IPS DF 6.9 (cell line): ENCODE measurements around the gene ACSL4.
"Not testable (repeated sequence)": the region's sequence is repeated elsewhere in the genome, so short reads cannot be mapped to it uniquely, and the experiment has no call there.

Source experiments
- DNase-seq: peaks from one replicate; pipeline ENCODE4 v3.0.0-alpha.2; 2013; ENCODE audit warnings: low read depth, low spot score
- H3K27ac ChIP-seq: one replicate; pipeline ENCODE4 v1.5.1; 2013; ENCODE audit warnings: low read length, control low read depth
- H3K27me3 ChIP-seq: 2 replicates; pipeline ENCODE4 v1.6.1; 2013; ENCODE audit warnings: mild to moderate bottlenecking, low read length; ENCODE audit not compliant: control insufficient read depth, insufficient read depth
- H3K36me3 ChIP-seq: 2 replicates; pipeline ENCODE4 v1.6.1; 2013; ENCODE audit warnings: low read length; ENCODE audit not compliant: control insufficient read depth, insufficient read depth
- H3K4me1 ChIP-seq: 2 replicates; pipeline ENCODE4 v1.6.1; 2013; ENCODE audit warnings: low read length; ENCODE audit not compliant: control insufficient read depth, insufficient read depth
- H3K4me3 ChIP-seq: 2 replicates; pipeline ENCODE4 v1.5.1; 2013; ENCODE audit warnings: mild to moderate bottlenecking, low read length
- H3K9me3 ChIP-seq: 2 replicates; pipeline ENCODE4 v1.6.1; 2013; ENCODE audit warnings: low read length, inconsistent platforms; ENCODE audit not compliant: control insufficient read depth, insufficient read depth
- WGBS: extraction: QIAGEN DNeasy Blood & Tissue Kit; methylation state at CpG from one replicate; pipeline ENCODE4 v1.1.7; 2013; ENCODE audit warnings: mixed read lengths, missing lambda C conversion rate; ENCODE audit not compliant: insufficient read length, insufficient coverage; 5-methylcytosine and 5-hydroxymethylcytosine counted together

The ACSL4 gene

DNA sequence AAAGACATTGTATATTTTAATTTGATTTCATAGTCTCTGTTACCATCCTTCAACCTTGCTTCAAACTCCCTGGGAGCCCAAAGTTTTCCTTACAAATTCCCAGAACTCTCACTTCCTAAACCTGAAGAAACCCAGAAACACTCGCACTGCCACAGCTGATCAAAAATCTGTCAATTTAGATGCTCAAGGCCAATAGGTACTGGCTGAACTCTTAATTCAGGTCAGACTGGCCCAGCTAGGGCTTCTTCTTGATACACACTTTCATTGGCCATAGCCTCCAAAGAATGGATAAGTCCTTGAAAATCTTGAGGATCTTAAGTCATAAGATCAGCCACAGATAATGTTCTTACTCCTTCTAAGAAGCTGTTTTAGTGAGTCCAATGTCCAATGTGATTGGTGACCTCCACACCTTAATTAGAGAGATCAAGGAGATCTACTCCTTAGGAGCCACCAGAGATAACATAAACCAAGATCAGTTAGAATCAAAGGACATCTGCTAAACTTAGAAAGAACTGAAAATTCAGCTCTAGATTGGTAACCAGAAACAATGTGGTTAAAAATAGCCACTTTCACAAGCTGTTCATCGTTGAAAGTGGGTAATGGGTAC is 51.5 kb downstream of the ACSL4 start:
- Histone ChIP-seq H3K36me3 (no peaks in the 10 kb centered on the region), H3K9me3 (no peaks in the 10 kb centered on the region), H3K27me3 (no peaks in the 10 kb centered on the region), H3K4me1 (no peaks in the 10 kb centered on the region), H3K27ac (no peak overlapping the region), H3K4me3 (no peak overlapping the region)
- no CpG with 5 or more reads among the region's 2 CpGs for WGBS
- DNase-seq: no peak

DNA sequence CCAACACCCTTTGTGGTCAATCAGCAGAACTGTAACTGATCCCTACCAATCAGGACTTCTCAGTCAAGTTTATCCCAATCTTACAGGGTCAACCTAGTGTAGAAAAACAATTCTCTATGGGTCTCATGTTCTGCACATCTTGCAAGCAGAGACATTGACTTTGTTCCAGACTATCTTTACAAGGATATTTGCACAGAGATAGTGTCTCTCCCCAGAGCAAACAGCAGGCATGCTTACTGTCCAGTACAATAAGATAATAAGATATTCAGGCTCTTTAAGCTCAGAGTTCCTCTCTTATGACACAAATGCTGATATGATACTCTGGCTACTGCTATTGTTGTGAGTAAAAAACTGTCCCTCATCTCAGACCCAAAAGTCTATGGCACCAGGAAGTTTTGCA is 53.2 kb downstream of the ACSL4 start:
- H3K4me3 ChIP-seq: no peak overlapping the region
- no peaks in the 10 kb centered on the region for H3K4me1 ChIP-seq
- H3K27me3 ChIP-seq: no peaks in the 10 kb centered on the region
- no peak overlapping the region for H3K27ac ChIP-seq
- H3K36me3 ChIP-seq: no peaks in the 10 kb centered on the region
- no peaks in the 10 kb centered on the region for H3K9me3 ChIP-seq
- DNase-seq: no peak

DNA sequence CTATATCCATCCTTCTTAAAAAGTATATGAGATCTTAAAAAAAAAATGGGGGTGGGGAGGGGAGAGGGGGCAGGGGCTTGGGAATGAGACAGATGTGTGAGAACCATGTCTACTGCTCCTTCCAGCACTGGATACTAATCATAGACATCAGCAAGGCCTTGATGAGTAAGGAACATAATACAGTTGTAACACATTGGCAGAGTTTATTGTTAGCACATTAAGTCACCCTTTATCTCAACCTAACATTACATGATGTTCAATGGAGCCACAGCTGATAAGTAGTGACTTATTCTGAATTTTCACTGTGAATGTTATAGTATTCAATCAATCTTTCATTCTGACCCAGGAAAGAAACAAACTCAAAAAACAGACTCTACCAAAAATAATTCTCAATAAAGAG is 60.8 kb downstream of the ACSL4 start:
- H3K36me3 ChIP-seq: no peaks in the 10 kb centered on the region
- H3K27ac ChIP-seq: no peak overlapping the region
- DNase-seq: no peak
- no peaks in the 10 kb centered on the region for H3K9me3 ChIP-seq
- no peak overlapping the region for H3K4me3 ChIP-seq
- H3K4me1 ChIP-seq: no peaks in the 10 kb centered on the region
- H3K27me3 ChIP-seq: no peaks in the 10 kb centered on the region

DNA sequence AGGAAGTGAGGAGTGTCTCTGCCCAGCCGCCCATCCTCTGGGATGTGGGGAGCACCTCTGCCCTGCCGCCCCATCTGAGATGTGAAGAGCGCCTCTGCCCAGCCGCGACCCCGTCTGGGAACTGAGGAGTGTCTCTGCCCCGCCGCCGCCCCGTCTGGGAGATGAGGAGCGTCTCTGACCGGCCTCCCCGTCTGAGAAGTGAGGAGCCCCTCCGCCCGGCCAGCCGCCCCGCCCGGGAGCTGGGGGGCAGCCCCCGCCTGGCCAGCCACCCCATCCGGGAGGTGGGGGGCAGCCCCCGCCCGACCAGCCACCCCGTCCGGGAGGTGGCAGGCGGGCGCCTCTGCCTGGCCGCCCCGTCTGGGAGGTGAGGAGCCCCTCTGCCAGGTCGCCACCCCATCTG is 61.9 kb downstream of the ACSL4 start:
- not testable (repeated sequence) for H3K27me3 ChIP-seq, H3K4me3 ChIP-seq, H3K4me1 ChIP-seq, H3K27ac ChIP-seq, H3K9me3 ChIP-seq, DNase-seq, H3K36me3 ChIP-seq
- WGBS: no CpG with 5 or more reads among the region's 29 CpGs

DNA sequence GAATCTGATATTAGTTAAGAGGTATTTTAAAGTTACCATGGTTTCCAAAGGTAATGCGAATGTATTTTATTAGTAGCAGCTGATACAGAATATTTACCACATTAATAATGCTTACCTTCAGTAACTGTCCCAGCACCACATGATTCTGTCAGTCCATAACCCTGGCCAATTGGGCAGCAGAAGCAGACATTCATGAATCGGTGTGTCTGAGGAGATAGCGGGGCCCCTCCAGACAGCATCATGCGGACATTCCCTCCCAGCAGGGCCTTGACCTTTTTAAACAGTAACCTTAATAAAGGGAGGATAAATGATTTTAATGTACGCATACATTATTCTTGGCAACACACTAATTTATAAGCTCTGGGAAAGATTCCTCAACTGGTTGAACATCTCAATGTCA is 65.1 kb downstream of the ACSL4 start:
- no peak overlapping the region for H3K4me3 ChIP-seq
- H3K4me1 ChIP-seq: no peaks in the 10 kb centered on the region
- H3K27me3 ChIP-seq: no peaks in the 10 kb centered on the region
- whole genome bisulfite sequencing: no CpG with 5 or more reads among the region's 5 CpGs
- H3K27ac ChIP-seq: no peak overlapping the region
- no peak for DNase-seq
- no peaks in the 10 kb centered on the region for H3K36me3 ChIP-seq
- H3K9me3 ChIP-seq: no peaks in the 10 kb centered on the region

DNA sequence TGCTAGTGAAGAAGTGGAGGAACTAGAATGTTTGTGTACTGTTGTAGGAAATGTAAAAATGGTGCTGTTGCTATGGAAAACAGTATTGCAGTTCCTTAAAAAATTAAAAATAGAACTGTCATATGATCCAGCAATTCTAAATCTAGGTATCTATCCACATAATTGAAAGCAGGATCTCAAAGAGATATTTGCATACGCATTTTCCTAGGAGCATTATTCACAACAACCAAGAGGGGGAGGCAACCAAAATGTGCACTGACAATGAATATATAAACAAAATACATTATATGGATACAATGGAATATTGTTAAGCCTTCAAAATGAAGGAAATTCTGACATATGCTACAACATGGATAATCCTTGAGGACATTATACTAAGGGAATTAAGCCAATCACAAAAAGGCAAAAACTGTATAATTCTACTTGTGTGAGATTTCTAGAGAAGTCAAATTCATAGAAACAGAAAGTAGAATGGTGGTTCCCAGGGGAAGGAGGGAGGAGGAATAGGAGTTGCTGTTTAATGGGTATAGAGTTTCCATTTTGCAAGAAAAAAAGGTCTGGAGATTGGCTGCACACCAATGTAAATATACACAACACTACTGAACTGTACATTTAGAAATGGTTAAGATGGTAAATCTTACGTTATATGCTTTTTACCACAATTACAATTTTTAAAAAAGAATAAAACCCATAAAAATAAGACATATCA is 72.5 kb downstream of the ACSL4 start:
- Histone ChIP-seq H3K36me3 (peaks cover 2% of the 10 kb centered on the region; the same call in 1 of the 2 replicates), H3K4me1 (no peaks in the 10 kb centered on the region), H3K27me3 (no peaks in the 10 kb centered on the region), H3K27ac (no peak overlapping the region), H3K4me3 (no peak overlapping the region), H3K9me3 (no peaks in the 10 kb centered on the region)
- no peak for DNase-seq
- WGBS: no CpG with 5 or more reads among the region's 2 CpGs

DNA sequence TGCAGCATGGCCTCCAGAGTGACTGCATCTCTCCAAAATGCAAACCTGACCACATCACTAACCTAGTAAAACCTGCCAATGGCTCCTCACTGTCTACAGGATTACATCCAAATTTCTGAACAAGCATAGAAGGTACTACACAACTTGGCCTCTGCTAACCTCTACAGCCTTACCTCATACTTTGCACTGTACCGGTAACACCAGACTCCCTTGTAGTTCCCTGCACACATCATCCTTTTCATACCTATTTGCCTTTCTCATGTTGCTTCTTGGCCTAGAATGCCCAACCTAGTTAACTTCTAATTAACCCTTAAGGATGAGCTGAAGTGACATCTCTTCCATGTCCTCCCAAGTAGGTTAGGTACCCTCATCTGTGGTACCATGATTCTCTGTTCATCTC is 74.7 kb downstream of the ACSL4 start:
- Histone ChIP-seq H3K36me3 (peaks cover 2% of the 10 kb centered on the region; the same call in 1 of the 2 replicates), H3K4me1 (no peaks in the 10 kb centered on the region), H3K27ac (no peak overlapping the region), H3K27me3 (no peaks in the 10 kb centered on the region), H3K9me3 (no peaks in the 10 kb centered on the region), H3K4me3 (no peak overlapping the region)
- WGBS: no CpG with 5 or more reads among the region's 1 CpG
- no peak for DNase-seq

DNA sequence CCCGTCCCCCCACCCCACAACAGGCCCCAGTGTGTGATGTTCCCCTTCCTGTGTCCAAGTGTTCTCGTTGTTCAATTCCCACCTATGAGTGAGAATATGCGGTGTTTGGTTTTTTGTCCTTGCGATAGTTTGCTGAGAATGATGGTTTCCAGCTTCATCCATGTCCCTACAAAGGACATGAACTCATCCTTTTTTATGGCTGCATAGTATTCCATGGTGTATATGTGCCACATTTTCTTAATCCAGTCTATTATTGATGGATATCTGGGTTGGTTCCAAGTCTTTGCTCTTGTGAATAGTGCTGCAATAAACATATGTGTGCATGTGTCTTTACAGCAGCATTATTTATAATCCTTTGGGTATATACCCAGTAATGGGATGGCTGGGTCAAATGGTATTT is 75.7 kb downstream of the ACSL4 start:
- H3K27me3 ChIP-seq, H3K36me3 ChIP-seq, DNase-seq, H3K9me3 ChIP-seq, H3K4me1 ChIP-seq, H3K27ac ChIP-seq, H3K4me3 ChIP-seq: not testable (repeated sequence)
- no CpG with 5 or more reads among the region's 4 CpGs for WGBS

DNA sequence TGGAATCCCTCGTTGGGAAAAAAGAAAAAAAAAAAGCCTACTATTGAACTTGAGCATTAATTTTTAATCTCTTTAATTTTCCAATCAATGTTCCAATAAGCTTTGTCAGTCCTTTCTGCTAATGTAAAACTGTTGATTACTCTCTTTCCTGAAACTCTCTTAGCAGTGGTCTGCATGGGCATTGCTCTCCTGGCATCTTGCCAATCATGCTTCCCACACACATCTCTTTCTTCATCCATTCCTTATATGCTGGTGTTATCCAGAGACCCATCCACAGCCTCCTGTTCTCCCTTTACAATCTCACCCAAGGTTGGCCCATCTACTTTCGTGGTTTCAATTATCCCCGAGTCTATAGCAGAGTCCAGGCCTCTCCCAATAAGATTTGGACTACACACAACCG is 76.3 kb downstream of the ACSL4 start:
- WGBS: no CpG with 5 or more reads among the region's 4 CpGs

DNA sequence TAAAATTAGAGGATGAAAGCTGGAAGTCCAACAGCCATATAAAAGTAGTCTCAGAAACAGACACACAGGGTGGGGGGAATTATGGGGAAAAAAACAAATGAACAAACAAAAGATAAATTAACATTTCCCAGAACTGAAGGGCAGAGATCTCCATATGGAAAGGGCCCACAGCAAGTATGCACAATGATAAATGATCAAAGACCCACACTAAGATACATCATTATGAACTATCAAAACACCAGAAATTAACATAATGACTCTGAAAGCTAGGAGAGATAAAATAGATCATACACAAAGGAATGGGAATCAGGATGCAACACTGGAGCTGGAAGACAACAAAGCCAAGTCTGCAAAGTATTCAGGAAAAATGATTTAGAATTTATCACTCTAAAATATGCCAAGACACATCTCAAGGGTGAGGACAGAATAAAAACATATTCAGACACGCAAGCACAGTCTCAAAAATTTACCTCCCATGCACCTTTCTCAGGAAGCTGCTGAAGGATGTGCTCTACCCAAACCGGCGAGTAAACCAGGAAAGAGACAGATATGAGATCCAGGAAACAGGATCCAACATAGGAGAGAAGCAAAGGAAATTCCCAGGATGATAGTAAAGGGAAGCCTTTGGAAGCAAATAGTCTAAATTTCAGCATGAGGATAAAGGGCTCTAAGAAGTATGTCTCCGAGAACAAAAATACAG is 77.4 kb downstream of the ACSL4 start:
- Histone ChIP-seq H3K4me3 (no peak overlapping the region), H3K36me3 (no peaks in the 10 kb centered on the region), H3K4me1 (no peaks in the 10 kb centered on the region), H3K9me3 (no peaks in the 10 kb centered on the region), H3K27me3 (no peaks in the 10 kb centered on the region), H3K27ac (no peak overlapping the region)
- WGBS: no CpG with 5 or more reads among the region's 4 CpGs
- no peak for DNase-seq

More for the DNA sequence above, 76.3 kb downstream of the ACSL4 start:
- DNase-seq: no peak
- Histone ChIP-seq H3K4me3 (no peak overlapping the region), H3K27ac (no peak overlapping the region), H3K4me1 (no peaks in the 10 kb centered on the region), H3K36me3 (no peaks in the 10 kb centered on the region), H3K27me3 (no peaks in the 10 kb centered on the region), H3K9me3 (no peaks in the 10 kb centered on the region)
